ENCODE measurements around the gene CAMK2B.

The CAMK2B gene

DNA sequence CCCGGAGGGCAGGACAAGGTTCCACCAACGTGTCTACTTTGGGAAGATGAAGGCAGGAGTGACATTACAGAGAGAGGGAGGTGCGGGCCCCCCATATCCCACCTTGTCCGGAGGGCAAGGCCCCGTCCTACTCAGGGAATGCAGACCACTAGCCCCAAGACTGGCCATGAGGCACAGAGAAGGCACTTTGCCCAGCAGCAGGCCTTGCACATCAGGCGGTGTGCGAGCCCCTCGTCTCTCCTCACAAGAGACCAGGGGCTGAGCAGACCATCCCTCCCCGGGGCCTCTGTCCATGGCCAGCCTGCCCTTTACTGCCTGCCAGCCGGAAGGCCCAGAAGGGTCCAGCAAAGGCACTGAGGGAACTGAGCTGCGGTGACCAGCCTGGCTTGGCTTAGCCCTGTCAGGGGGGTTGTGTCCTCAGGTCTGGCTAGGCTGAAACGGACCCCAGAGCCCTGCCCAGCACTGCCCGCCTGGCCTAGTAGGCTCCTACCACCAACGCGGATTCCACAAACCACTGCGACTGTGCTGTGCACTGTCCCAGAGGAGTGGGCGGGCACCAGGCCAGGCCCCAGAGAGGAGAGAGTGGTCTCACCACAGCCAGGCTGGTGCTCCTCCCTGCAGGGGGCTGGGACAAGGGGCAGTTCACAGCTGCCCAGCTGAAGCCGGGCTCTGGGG lies 16.7 kb downstream of the CAMK2B start:
- no peak for DNase-seq (ENCODE audit: low read depth)

DNA sequence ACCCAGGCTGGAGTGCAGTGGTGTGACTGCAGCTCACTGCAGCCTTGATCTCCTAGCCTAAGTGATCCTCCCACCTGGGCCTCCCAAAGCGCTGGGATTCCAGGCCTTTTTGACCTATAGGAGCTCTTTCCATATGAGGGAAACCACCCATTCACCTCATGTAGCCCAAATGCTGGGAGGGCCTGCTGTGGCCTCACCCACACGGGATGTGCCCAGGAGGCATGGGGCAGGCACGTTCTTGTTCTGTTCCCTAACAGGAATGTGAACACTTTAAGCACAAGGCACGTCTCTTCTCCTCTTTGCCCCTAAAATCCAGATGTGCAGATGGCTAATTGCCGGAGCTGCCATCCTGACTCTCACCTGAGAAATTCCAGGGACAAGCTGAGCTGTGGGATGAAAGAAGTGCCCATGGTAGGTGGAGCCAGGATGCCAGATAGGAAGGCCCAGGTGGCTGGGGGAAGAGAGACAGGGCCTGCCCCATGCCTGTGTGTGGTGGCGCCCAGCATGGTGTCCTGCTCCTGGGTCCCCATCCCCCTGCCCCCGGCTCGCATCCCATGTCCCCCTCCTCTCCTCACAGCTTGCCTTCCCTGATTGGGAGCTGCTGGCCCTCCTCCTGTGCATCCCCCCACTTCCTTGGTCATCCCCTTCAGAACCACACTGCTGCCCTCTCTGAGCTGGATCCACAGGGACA lies 17.3 kb downstream of the CAMK2B start:
- no peak for DNase-seq (ENCODE audit: low read depth)

DNA sequence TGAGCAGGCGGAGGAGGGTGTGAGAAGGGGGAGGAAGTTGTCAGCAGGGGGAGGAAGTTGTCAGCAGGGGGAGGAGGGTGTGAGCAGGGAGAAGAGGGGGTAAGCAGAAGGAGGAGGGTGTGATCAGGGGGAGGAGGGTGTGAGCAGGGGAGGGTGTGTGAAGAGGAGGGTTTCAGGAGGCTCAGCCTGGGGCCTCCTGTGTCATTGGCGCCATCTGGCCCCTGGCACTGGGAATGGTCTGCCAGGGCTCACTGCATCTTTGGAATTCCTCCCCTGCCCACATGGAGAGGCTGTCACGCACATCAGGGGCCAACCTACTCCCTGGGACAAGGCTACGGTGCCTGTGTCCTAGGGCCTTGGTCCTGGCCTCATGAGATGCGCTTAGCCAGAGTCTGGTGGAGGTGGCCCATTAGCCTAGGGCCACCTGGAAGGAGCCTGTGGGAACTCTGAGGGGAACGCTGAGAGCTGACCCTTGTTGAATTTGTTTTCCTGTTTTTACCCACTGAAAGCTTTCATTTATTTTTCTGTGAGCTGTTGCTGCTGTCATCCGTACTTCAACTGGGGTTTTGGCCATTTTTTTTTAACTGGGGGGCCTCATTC lies 18.0 kb downstream of the CAMK2B start:
- DNase-seq (ENCODE audit: low read depth) = no peak

DNA sequence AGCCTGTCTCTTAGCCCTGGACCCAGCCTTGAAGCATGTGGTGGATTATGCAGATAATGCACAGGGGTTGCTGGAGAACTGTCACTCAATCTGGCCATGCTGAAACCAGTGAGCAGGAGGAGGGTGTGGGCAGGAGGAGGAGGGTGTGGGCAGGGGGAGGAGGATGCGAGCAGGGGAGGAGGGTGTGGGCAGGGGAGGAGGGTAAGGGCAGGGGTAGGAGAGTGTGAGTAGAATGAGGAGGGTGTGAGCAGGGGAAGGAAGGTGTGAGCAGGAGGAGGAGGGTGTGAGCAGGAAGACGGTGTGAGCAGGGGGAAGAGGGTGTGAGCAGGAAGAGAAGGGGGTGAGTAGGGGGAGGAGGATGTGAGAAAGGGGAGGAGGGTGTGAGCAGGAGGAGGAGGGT lies 18.8 kb downstream of the CAMK2B start:
- DNase-seq (ENCODE audit: low read depth) = no peak

DNA sequence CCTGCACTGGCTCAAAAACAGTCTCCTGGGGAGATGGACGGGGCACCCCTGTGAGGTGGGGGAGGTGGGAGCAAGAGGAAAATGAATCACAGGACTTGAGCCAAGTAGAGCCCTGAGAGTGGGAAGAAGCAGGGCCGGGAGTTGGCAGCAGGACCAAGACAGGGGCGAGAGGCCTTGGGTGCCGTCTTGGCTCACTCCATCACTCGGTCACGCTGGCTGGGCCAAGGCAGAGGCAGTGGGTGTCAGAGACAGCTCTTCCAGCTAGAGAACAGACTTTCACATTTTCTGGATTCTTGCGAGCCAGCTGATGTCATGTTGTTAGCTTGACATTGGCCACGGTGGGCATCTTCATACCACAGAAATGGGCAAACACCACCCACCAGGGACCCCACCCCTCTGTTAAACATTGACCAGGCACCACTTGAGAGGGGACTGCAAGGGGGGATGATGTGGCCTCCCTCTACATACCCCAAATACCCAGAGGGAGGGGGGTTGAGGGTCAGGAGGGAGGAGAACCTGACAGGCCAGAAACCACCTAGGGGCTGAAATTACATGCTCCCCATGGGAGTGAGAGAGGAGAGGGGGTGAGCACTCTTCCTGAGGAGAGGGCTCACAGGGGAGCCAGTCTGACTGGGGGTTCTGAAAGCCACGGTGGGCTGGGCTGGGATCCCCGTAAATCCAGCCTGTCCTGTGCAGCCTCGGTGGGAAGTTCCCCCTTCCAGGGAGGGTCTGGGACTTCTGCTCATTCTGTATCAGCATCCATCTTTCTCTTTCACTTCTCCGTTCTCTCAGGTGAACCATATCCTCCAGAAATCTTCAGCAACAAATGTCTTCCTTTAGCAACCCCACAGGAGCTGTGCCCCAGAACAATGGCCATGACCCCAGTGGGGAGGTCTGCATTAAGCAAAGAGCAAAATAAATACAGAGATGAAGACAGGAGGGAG lies 19.6 kb downstream of the CAMK2B start:
- no peak for DNase-seq (ENCODE audit: low read depth)

DNA sequence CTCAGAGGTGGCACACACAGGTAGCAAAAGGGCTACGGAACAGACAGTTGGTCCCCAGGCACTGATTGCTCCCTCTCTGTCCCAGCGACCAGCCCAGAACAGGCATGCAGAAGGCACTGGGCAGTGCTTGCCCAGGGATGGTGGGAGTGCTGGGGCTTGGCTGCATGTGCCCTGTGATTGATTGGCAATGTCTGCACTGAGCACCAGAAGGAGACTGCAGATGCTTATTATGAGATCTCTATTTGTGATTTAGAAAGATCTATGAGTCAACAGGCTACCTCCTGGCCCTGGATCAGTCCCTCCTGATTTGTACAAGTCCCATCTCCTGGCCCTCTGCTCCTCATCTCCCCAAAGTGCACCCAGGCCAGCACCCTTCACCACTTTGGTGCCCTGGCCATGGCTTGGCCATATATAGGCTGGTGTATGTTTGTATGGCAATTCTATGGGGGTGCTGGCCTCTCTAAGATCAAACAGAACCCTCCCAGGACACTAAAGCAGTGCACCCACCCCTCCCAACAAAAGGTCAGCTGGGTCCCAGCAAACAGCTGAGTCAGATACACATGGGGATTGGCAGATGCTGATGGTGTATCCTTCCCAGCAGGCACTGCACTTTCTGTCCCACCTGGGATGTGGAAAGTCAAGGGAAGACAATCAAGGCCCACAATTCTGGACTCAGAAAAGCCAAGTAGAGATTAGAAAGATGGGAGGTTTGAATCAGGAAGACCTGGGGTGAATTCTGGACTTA lies 30.9 kb downstream of the CAMK2B start:
- no peak for DNase-seq (ENCODE audit: low read depth)

DNA sequence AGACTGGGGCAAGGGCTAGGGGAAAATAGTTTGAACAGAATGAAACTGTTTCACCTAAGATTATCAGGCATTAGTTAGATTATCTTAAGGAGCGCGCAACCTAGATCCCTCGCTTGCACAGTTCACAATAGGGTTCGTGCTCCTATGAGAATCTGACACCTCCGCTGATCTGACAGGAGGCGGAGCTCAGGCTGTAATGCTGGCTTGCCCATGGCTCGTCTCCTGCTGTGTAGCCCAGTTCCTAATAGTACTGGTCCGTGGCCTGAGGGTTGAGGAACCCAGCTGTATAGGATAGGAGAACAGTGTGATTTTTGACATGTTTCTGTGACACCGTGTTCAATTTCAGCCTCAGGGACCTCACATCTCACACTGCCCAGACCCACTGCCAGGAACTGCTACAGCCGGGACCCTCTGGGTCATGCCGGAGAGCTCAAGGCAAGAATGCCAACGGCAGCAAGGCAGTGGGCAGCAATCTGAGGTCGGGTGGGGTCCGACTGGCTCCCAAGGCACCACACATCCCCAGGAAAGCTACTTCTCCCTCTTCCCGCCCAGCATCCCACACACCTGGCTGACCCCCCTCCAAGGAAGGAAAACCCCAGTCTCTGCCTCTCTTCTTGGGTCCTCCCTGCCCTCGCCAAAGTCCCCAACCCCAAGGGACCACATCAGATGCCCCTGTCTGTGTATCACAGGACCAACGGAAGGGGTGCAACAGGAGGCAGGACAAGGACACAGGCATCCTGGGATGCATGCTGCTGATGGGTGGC lies 31.7 kb downstream of the CAMK2B start:
- DNase-seq (ENCODE audit: low read depth) = no peak

DNA sequence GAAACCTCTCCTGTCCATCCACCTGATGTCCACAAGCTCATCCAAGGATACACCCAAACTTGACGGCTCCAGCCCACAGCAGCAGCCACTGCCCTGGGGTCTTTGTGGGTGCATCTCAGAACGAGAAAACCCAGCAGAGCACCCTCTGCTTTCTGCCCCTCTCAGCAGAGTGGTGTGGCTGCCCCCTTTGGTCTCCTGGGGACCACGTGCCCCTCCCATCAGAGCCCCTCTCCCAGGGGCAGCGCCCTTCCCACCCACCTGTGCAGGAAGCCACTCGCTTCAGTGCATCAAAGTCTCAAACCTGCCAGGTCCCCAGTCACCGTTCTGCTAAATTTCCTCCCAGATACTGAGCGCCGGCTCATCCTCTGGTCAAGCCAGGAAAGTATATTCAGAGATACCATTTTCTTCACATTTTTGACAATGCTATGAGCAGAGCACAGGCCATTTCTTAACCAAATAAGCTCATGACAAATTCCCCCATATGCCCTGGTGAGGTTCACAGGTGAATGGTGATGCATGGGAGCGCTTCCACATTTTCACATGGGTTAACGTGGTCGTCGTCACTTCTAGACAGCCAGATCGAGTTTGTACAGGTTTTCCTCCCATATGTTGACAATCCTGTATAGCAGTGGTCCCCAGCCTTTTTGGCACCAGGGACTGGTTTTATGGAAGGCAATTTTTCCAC lies 32.4 kb downstream of the CAMK2B start:
- no peak for DNase-seq (ENCODE audit: low read depth)

DNA sequence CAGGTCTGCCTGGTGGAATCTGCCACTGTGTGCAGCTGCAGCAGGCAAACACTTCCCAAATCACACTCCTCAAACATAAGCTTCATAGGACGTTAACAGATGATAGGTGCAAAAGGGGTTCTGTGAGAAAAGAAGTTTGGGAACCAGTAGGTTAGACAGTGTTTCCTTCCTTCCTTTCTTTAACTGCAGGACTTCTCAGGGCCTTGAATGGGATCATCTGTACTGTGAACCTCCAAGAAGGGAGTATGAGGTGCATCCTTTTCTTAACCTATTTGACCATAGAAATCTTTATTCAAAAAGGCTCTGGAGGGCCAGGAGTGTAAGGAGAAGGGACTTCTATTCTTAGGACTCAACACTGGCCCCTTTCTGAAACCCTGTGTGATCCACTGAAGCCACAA lies 33.0 kb downstream of the CAMK2B start:
- no peak for DNase-seq (ENCODE audit: low read depth)

DNA sequence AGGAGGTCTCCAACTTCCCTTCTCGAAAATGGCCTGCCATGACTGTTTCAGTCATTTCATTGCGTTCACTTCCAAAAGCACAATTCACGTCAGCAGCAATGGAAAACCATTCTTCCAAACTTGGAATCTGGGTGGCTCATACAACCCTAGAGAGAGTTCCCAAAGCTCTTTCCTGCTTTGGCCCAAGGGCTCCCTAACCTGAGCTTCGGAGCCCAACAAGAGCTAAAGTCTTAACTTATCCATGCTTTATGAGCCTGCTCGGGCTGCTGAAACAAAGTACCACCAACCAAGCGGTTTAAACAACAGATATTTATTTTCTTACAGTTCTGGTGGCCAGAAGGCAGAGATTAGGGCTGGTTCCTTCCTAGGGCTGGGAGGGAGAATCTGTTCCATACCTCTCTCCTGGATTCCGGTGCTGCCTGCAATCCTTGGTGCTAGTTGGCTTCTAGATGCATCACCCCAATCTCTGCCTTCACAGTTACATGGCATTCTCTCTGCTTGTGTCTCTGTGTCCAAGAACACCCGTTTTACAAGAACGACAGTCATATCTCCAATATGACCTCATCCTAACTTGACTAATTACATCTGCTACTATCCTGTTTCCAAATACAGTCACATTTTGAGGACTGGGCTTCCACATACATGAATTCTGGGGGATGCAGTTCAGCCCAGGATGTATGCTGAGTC lies 33.5 kb downstream of the CAMK2B start:
- DNase-seq (ENCODE audit: low read depth) = no peak

DNA sequence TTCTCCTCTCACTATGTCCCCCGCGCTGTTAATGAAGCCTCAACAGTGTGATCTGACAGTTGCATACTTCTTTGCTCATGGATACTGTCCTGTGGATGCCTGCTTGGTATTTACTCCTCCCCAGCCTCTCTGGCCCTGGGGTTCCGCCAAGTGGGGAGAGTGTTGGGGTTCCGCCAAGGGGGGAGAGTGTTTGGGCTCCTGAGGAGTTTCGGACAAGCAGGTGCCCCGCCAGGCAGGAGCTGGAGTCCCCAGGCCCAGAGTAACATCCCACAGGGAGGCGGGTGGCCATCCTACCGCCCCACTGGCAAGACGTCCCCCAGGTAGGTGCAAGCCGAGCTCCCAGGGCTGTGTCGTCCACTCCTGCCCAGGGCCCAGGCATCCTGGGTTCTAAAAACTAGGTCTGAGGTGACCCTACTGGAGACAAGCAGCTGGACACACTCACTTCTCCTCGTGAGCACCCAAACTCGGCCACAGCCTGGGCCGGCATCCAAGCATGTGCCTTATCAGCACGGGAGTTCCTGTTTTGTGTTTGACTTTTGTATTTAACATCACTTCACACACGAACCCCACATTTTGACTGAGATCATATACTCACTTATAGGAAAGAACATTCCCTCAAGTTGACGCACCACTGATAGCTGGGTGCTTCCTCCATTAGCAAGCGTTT lies 34.2 kb downstream of the CAMK2B start:
- DNase-seq (ENCODE audit: low read depth) = no peak

DNA sequence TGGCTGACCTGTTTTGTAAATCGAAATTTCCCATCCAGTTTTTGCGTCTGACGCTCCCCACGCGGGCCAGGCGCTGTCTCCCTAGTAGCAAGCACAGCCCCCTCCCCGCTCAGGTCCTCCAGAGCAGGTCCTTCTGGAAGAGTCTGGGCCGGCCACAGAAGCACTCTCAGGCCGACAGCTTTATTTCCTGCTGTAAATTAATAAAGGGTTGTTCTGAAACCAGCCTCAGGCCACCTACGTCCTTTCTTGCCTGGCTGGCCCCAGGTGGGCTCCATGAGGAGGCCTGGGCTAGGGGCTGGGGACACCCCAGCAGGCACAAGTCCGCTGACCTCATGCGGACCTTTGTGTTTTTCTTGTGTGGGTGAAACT lies 35.2 kb downstream of the CAMK2B start:
- DNase-seq (ENCODE audit: low read depth) = no peak

DNA sequence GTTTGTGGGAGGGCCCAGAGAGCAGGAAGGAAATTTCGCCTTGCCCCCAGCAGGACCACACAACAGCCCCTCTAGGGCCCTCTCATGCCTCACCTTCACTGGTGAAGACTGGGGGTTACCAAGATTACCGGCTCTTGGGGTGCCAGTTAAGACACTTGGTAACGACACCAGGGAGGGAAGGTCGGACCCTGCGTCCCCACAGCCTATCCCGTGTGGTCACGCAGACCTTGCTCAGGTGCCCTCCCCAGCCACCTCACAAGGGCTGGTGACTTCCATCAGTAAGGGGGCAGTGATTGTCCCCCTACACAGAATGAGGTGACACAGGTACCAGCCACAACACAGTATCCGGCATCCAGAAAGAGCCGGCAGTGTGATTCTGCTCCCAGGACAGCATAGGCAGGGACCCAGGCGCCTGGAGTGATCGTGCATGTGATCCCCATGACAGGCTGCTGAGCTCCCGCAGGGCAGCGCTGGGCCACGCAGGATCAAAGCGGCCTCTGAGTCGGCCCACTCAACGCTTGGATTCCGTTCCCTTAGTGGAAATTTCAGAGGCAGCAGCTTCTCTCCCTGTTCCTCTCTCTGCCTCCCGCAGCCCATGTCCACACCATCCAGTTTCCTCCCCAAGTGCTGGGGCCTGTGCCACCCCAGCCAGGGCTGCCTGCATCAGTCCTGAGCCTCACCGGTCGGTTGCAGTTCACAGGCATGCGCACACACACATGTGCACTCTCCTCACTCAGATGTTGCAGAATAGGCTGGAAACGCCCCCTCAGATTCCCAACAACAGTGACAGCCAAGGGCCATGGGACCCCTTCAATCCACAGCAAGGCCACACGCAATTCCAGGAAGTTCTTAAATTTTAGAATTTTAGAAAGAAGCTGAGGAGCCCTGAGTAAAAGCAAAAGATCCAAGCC lies 35.8 kb downstream of the CAMK2B start:
- no peak for DNase-seq (ENCODE audit: low read depth)

DNA sequence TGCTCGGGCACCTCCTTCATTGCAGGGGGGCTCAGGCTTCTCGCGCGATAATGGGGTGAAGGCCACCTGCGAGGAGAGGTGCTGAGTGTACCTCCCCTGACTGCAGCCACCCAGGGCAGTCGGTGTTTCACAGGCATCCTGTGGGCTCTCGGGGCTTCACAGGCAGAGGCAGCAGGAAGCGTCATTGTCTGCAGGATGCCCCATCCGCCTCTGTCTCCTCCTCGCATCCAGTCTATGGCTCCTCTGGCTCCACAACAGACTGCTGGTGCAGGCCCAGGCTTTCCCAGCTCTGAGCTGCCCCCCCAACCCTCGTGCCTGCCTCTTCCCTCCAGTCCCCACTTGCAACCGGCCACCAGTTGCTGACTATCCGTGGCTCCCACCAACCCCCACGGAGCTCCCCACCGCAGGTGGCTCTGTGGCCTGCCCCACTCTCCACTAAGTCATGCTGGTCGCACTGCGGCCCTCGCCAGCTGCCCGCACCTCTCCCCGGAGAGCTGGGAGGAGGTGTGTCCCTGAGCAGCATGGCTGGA lies 36.5 kb downstream of the CAMK2B start:
- no peak for DNase-seq (ENCODE audit: low read depth)

DNA sequence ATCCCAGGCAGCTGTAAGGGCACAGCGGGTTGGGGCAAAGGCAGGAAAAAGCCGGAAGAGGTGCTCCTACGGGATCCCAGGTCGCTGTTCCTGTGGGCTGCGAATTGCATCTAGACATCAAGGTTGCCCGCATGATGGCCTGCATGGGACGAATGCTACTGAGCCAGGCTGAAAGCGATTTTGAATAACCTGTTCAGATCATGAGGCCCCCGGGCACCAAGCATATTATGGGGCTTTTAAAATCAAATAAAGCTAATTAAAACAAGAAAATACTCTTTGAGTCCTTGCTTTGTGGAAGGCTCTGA lies 37.1 kb downstream of the CAMK2B start:
- DNase-seq (ENCODE audit: low read depth) = no peak

DNA sequence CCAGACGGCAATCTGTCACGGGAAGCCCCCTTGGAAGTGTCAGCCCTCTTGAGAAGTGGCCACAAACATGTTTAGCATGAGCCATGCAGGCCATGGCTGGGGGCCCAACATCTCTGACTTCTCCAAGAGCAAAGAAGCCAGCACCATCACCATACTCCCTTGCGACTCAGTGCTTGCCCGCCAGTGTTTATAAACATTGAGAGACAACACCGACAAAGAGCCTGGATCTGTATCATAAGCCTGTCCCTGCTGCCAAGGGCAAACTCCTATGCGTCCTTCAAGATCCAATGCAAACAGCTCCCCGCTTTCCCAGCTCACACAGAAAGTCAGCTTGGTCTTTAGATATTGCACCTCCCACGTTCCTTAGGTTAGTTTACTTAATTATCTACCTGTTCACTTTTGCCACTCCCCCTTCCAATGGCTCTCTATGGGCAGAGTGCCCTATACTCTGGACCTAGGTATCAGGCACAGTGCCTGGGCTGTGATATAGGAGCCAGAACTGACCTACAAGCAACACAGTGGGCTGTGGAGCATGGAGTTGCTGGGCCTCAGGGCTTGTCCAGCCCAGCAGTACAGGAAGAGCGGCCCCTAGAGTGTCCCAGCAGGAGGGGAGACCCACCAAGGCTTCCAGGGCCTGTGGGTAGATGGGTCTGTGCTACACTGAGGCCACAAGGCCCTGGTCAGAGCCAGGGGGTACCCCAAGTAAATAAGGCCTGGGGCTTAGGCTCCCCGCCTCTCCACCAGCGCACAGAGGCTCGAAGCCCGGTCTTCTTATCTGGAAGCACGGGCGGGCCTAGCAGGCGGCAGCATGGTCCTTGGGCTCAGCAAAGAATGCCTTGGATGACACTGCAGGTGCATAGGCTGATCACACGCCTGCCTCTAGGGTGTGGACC lies 37.7 kb downstream of the CAMK2B start:
- no peak for DNase-seq (ENCODE audit: low read depth)
